Fibroblast of the aortic adventitia (primary cell): ENCODE results near the gene TMEM98. TPM values are rescaled to one million over a fixed set of nuclear protein-coding genes. Genes with fewer than 3 reads are reported as not detected.
"Not testable (repeated sequence)": the region's sequence is repeated elsewhere in the genome, so short reads cannot be mapped to it uniquely, and the experiment has no call there.

Experiments
- DNase-seq: peaks from one replicate; pipeline ENCODE4 v3.0.0-alpha.2; 2010; ENCODE audit warnings: low read depth
- H3K4me3 ChIP-seq: 2 replicates; pipeline ENCODE4 v1.5.1; 2011; ENCODE audit warnings: low read depth, mild to moderate bottlenecking, control low read depth, low read length, moderate library complexity
- CTCF ChIP-seq: IDR thresholded peaks from 2 replicates; pipeline ENCODE4 v1.5.1; 2011; ENCODE audit warnings: mild to moderate bottlenecking, low read length, control low read depth, inconsistent platforms; ENCODE audit not compliant: insufficient read depth
- total RNA-seq: library from RNA; depleted of rRNA; stranded (reverse); fragments of >200 nt; gene quantifications from 2 replicates; pipeline ENCODE4 v1.2.3, GENCODE V29; 2012; ENCODE audit warnings: low replicate concordance

The TMEM98 gene
- total RNA-seq, 1 donor, result 95.5 TPM

DNA sequence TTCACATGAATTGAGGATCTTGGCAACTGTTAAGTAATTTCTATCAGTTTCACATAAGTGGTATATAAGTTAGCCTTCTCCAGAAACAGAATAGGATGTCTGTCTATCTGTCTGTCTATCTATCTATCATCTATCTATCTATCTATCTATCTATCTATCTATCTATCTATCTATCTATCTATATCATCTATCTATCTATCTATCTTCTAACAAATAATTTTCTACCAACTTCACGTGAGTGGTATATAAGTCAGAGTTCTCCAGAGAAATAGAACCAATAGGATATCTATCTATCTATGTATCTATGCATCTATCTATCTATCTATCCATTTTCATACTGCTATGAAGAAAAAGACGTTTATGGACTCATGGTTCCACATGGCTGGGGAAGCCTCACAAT, 52.3 kb downstream of the TMEM98 start:
- no peak for DNase-seq
- no peak overlapping the region for H3K4me3 ChIP-seq
- TF ChIP-seq CTCF, result no peak

GRCh38 chr17:32981611-32982010, 53.7 kb downstream of the TMEM98 start:
- DNase-seq, H3K4me3 ChIP-seq: not testable (repeated sequence)

DNA sequence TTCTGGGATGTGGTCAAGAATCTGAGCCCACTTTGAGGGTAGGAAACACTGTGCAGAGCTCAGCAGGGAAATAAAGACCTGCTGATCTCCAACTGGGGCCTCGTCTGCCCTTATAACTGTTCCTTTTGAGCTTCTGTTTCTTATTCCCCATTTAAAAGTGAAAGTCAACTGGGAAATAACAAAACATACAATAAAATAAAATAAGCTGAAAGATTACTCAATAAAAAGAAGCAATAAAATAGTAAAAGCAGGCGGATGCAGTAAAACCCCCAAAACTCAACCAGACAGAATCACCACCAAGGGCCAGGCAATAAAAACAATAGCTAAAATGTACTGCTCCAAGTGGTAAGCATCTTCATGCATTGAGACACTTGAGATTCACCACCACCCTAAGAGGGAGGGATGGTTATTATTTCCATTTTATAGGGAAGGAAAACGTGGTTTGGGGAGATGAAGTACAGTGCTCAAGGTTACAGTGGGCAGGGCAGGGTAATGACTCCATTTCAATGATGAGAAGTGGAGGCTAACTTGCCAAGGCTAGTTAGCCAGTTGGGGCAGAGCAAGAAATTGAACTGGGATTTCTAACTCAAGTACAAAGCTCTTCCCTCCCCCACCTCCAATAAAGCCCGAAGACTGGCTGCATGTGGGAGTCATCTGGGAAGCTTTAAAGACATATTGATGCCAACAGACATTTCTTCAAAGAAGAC, 57.2 kb downstream of the TMEM98 start:
- TF ChIP-seq CTCF, result no peak
- no peak for DNase-seq
- H3K4me3 ChIP-seq, result no peak overlapping the region

- not testable (repeated sequence) for DNase-seq
Measured at GRCh38 chr17:32987453-32987805, 59.5 kb downstream of the TMEM98 start.

GRCh38 chr17:32987868-32988267, 59.9 kb downstream of the TMEM98 start:
- not testable (repeated sequence) for H3K4me3 ChIP-seq, DNase-seq

More at GRCh38 chr17:32987453-32987805, 59.5 kb downstream of the TMEM98 start:
- not testable (repeated sequence) for H3K4me3 ChIP-seq

DNA sequence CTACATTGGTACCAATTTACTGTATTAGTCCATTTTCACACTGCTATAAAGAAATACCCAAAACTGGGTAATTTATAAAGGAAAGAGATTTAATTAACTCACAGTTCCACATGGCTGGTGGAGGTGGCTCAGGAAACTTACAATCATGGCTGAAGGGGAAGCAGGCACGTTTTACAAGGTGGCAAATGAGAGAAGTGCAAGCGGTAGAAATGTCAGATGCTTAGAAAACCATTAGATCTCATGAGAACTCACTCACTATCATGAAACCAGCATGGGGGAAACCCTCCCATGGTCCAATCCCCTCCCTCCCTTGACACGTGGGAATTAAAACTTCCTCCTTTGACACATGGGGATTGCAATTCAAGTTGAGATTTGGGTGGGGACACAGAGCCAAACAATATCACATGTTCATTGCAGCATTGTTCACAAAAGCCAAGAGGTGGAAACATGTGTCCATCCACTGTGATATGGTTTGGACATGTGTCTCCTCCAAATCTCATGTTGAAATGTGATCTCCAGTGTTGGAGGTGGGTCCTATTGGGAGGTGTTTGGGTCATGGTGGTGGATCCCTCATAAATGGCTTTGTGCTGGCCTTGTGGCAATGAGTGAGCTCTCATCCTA, 60.6 kb downstream of the TMEM98 start:
- TF ChIP-seq CTCF, result no peak
- H3K4me3 ChIP-seq, result no peak overlapping the region
- no peak for DNase-seq

DNA sequence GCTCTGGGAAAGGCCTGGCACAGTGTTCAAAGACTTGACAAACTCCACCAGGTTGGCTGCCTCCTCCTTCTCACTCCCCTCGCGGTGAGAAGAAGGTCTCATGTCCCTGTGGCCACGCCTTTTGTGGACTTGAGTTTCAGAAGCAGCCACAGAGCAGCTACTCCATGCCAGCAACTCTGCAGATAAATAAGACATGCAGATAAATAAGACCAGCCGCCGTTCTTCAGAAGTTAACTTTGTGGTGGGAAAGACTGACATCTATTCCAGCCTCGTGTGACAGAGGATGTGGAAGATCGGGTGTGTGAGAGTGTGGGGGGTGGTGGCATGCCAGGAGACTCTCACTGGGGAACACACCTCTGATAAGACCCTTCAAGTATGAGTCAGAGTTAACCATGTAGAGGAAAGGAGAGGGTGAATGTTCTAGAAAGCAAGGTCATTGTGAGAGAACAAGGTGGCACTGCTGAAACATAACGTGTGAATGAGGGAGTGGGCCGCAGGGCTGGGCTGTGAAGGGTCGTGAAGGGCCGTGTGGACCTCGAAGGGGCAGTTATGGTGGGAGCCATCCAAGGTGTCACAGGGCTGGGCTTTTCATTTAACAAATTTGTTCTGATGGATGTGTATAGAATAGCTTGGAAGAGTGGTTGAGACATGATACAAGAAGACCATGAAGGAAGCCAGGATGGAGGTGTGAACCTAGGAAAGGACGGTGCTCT, 64.5 kb downstream of the TMEM98 start:
- H3K4me3 ChIP-seq, result no peak overlapping the region
- DNase-seq, result no peak
- no peak for TF ChIP-seq CTCF

DNA sequence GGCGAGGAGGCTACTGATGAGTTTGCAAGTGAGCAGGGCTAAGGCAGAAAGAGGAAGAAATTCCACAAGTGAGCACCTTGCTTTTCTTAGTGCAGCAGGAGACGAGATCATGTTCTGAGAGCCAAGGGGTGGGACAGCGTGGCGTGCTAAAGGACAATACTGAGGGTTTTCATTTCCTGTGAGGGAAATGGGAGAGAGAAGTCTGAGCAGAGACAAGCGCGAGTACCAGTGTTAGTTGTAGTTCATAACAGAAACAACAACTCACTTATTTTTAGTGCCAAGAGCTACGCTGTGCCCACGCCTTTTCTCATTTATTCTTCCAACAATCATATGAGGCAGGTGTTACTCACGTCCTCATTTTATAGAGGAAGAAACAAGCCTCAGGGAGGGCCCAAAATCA, 66.0 kb downstream of the TMEM98 start:
- no peak for DNase-seq
- TF ChIP-seq CTCF, result no peak

More for the DNA sequence above, 66.0 kb downstream of the TMEM98 start:
- H3K4me3 ChIP-seq, result no peak overlapping the region

Other genes starting within 250 kb of the TMEM98 start
- gene MYO1D, start 51.0 kb upstream of the TMEM98 start, total RNA-seq, result 45.1 and 94.0 TPM in 2 replicates
- not detected in 2 replicates for gene SPACA3, start 63.7 kb downstream of the TMEM98 start, total RNA-seq